MV-4-11 (cell line): ENCODE measurements around the gene MRPL10.
A peak's percentile ranks its signal among the peaks of the same experiment; 100 is the strongest.

ENCODE experiments used
- DNase-seq: peaks from one replicate; lab custom pipeline; 2025; lab: John Stamatoyannopoulos, UW

The MRPL10 gene

GRCh38 chr17:47789611-47790561 is 41.5 kb downstream of the MRPL10 start:
- peak; percentile 26 for DNase-seq

DNA sequence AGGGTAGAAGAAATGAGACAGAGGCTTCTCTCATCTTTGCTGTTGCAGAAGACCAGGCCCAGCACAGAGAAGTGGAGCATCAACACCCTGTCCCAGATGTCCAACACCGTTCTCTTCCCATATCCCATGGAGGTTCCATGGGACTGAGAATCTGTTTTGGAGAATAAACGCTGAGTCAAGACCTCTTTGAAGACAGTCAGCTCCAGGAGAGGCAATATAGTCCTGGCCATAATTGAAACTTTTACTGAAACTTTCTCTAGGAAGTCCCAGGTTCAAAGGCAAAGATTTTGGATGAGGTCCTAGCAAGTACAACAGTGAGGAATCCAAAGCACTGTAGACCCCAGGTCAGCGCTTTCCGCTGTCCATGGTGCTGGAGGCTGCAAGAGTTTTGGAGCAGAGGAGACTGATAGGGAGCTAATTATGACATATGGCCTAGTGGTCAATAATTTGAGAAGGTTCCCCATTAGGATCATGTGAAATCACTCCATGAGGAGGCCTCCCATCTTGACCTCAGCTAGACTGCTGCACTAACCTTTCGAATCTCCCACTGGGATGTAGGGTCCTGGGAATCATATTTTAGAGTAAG is 45.7 kb downstream of the MRPL10 start:
- DNase-seq, result peak; percentile 32

DNA sequence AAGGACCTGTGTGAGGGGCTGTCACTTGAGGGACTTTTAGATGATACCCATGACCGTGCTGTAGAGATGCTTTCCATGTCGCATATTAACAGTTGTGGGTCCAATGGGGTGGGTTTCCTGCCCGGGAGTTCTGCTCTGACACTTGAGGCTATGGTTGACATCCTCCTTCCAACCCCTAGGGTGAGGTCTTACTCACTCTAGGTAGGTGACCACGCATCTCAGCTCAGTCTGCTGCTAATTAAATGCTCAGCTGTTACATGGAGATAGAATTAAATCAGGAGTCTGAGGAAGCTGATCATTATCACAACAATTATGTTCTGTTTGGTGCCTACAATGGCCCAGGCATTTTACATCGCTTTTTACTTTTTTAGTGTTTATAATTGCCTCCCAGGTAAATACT is 49.9 kb downstream of the MRPL10 start:
- no peak for DNase-seq

DNA sequence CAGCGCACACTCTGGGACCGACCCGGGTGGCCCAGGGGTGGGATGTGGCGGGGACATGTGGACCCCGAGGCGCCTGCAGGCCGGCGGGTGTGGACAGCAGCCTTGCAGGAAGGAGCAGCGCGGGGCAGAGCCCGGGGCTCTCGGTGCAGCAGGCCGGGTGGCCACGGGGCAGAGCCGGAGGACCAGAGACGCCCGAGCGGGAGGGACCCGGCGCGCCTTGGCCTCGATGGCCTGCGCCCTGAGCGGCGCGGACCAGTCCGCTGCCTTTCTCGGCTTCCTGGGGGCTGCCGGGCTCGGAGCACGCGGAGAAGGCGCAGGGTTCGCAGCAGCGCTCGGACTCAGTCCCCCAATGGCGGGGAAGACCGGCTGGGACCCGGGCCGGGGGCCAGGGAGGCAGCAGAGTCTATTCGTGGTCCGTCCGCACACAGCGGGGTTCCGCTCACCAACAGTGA is 53.1 kb downstream of the MRPL10 start:
- no peak for DNase-seq

GRCh38 chr17:47776330-47777197 is 54.8 kb downstream of the MRPL10 start:
- peak; percentile 44 for DNase-seq

- no peak for DNase-seq
These were observed 56.3 kb downstream of the MRPL10 start for GRCh38 chr17:47774987-47775580.

- DNase-seq, result no peak
These were observed 57.0 kb downstream of the MRPL10 start for GRCh38 chr17:47774331-47774730.

DNA sequence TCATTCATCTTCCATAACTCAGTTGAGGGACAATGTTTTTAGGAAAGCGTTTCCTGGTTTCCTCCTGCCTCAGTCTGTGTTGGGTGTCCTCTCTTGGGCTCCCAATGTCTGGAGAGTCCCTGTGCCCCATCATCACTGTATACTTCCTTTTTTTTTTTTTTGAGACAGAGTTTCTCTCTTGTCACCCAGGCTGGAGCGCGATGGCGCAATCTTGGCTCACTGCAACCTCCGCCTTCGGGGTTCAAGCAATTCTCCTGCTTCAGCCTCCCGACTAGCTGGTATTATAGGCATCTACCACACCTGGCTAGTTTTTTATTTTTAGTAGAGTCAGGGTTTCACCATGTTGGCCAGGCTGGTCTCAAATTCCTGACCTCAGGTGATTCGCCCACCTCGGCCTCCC is 57.7 kb downstream of the MRPL10 start:
- peak; percentile 76 for DNase-seq
